Stimulated activated naive CD8-positive, alpha-beta T cell treated with anti-CD3 and anti-CD28 coated beads, Interleukin-15, Interleukin-2, amounts not matched to agents 100 U/mL and 50 U/mL, for 24 hours (primary cell): ENCODE results near the gene NNMT.

Experiments
- ATAC-seq: fragments of 150-1000 bp; cut with Tn5 transposase; one replicate; pipeline ENCODE4 v1.10.0; 2021
- DNase-seq: peaks from one replicate; pipeline ENCODE4 v3.0.0; 2021

The NNMT gene

DNA sequence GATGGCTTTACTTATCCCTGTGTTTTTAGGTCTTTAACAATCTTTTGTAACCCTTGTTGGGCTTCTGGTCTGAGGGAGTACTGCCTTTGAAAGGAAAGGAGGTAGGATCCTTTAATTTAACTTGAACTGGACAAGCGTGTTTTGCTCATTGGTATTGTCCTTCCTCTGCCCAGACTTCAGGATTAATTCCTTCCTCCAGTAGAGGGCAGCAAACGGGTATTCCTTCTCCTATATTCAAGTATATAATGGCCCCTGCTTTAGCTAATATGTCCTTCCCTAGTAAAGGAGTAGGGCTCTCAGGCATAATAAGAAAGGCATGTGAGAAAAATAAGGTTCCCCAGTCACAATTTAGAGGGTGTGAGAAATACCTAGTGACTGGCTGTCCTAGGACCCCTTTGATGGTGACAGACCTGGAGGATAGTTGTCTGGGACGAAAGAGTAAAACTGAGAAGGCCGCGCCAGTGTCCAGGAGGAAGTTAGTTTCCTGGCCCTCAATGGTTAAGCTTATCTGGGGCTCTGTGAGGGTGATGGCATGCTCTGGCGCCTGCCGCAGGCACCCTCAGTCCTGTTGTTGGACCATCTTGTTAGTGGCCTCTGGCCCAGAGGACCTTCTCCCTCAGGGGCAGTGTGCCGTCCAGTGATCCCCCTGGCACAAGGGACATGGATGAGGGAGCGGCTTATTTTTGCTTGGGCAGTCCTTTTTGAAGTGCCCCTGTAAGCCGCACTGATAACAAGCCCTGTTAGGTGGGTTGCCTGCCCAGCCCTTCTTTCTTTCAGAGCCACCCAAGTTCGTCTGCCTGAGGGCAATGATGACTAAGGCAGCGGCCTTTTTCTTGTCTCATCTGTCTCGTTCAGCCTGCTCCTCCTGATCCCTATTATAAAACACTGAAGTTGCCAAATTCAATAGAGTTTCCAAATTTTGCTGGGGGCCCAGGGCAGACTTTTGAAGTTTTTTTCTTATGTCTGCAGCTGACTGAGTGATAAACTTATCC is 52.3 kb downstream of the NNMT start:
- ATAC-seq: no peak

DNA sequence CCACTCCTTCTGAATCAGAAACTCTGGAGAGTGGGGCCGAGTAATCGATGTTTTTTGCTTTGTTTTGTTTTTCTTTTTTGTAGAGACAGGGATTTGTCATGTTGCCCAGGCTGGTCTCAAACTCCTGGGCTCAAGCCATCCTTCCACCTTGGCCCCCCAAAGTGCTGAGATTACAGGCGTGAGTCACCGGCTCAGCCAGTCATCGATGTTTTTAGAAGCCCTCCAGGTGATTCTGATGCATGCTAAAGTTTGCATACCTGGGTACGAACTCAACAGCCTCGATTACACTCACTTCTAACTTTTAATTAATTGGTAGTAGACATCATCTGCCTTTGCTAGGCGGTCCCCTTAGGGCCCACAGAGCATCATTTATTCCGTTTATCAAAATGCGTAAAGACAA is 53.8 kb downstream of the NNMT start:
- no peak for DNase-seq
- ATAC-seq: no peak

More for the DNA sequence above, 52.3 kb downstream of the NNMT start:
- DNase-seq: peak; percentile 37

DNA sequence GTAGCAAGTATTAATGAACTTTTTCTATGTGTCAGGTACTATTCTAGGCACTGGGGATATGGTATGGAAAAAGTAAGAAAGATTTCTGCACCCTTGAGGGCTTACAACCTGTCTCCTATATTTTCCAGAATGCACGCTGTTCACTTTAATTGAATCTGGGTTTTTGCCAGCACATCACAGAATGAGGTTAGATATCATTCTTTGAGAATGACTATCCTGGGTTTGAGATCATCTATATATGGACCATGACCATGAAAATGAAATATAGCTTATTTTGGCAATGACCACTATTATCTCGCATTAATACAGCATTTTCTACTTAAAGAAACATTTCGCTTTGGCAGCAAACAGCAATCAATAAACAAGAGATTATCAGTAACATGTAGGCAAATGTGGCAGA is 57.2 kb downstream of the NNMT start:
- ATAC-seq (no peak), DNase-seq (no peak)

DNA sequence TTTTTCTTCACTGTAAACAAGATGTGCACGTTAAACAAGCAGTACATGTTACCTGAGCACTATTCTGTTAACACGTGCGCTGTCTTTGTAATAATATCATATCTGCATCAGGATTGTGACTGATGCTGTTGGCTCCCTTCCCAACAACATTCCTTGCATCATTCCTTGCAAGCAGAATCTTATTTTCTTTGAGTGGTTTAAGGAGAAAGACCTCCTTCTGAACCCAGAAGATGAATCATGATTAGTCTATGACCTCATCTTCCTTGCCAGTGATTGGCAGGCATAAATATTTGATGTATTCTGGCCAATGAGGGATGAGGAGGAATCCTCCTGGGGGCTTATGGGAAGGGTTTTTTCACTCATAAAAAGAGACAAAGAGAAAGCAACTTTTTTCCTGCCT is 57.9 kb downstream of the NNMT start:
- ATAC-seq (no peak), DNase-seq (no peak)

DNA sequence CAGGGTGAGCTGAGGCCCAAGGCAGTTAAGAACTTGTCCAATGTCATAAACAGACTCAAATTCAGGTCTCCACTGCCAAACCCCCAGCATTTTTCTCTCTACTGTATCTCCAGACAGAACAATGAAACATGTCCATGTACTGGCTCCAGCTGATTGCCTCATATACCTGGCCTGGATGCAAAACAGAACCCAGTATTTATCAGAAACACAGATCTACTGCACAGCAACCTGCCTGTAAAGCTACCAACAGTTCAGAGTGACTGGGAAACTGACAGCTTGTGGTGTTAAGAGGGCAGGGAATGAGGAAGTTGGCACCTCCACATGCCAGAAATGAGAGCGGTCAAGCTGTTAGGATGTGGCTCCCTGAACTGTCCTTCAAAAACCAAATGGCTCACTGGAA is 62.5 kb downstream of the NNMT start:
- no peak for ATAC-seq
- no peak for DNase-seq

DNA sequence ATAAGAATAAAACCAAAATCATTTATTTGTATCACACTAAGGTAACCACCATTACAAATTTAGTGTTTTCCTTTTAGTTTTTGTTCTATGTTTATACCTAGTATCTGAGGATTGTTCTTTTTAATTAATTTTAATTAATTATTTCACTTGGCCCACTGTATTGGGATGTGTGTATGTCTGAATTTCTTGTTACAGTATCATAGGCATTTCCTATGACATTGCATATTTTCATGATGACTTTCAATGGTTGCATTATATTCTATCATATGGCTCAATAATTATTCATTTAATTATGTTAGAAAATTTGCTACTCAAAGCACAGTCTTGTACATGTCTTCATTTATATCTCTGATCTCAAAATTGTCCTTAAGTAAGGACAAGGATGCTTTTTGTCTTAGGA is 63.1 kb downstream of the NNMT start:
- DNase-seq (no peak), ATAC-seq (no peak)

DNA sequence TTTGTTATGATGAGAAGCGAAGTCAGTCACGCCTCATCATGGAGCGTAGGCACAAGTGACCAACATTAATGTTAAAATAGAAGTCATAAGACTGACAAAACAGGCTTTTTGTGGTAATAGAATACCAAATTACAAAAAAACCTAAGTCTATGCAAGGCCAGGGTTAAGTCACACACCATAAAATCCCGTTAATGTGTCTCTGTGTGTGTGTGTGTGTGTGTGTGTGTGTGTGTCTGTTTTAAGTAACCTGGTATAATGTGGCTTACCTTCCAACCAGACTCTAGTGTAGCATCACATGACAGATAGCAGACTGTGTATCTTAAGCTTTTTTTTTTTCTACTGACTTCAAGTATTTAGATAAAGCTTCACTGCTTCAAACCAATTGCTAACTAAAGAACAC is 66.1 kb downstream of the NNMT start:
- ATAC-seq (no peak), DNase-seq (no peak)

DNA sequence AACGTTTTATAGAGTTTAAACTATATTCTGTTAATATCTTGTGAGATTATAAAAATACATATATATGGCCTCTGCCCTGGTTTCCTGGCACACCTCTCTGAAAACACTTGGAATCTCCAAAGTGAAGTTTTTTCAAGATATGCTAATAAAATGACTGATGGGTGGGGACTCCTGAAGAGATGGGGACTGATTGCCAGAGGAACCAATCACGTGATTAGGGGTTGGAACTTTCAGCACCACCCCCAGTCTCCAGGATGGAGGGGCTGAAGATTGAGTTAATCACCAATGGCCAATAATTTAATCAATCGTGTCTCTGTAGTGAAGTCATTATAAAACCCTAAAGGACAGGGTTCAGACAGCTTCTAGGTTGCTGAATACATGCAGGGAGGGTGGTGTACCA is 66.8 kb downstream of the NNMT start:
- no peak for DNase-seq
- no peak for ATAC-seq
